Esophagus muscularis mucosa (tissue), 3 donors: Measurements from ENCODE around the gene CYYR1.

Experiments
- CTCF ChIP-seq, 3 experiments: fragments of 200-600 bp in 2 of 3; fragments of 450-650 bp in 1 of 3; sonication (generic) in 2 of 3; IDR thresholded peaks; one replicate each; pipeline ENCODE4 v1.5.1; 2017 to 2019; ENCODE audit warnings: antibody characterized with exemption in 3 of 3, mild to moderate bottlenecking in 2 of 3, moderate library complexity in 1 of 3
- POLR2A ChIP-seq: fragments of 450-650 bp; IDR thresholded peaks from one replicate; pipeline ENCODE4 v1.6.1; 2017; ENCODE audit warnings: antibody characterized with exemption, moderate library complexity, mild to moderate bottlenecking, low read depth

DNA sequence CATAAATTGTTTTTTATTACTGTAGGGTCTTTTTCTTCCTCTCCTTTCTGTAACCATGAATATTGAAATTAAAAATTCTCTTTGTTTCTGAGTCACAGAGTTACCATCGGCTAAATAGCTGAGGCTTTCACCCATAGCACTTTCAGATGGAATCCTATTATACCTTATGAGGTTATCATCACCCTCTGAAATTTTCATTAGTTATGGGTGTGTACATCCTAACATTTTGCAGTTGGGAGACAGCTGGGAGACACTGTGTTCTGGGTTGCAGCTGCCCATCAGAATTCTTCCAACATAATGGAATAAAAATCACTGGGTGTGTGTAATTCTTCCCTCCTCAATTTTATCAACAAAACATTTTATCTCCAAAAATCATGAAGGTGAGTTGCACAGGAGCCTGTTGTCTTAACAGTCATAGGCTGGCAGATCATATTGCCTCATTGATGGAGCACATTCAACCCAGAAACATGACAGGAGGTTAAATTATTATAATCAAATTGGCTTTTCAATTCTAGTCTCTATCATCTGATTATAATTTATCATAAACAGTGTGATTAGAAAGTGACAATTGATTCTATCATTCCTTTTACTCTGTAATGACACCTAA is 17.4 kb downstream of the CYYR1 start:
- TF ChIP-seq CTCF (IDR thresholded peaks at IDR 0.05) (no peak), POLR2A (no peak)
